ENCODE data around the gene SNX27.

The SNX27 gene

DNA sequence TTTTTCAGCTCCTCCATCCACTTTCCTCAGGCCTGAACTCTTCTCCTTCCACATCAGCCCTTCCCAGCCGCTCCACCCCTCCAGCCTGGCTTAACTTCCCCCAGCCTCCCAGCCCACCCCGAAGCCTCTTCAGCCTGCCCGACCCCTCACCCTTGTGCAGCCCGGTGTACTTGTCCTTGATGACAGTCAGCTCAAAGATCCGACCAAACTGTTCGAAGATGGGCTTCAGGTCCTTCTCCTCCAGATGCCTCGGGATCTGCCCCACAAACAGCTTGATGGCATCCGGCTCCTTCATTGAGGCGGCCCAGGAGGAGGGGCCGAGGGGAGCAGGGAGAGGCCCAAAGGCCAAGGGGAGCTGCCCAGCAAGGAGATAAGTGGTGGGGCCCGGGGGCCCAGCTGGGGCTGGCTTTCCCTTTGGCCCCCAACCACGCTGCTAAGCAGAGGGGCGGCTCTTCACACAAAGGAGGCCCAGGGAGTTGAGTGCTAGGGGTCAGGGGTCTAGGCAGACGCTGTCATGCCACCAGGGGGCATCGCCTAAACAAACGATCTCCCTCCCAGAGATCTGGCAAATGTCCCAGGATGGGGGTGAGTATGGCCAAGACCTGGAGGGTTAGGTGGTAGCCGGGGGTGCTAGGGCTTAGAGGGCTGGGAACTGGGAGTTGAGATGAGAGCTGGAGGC, 104.0 kb downstream of the SNX27 start:
- TF ChIP-seq, protein P1, sequence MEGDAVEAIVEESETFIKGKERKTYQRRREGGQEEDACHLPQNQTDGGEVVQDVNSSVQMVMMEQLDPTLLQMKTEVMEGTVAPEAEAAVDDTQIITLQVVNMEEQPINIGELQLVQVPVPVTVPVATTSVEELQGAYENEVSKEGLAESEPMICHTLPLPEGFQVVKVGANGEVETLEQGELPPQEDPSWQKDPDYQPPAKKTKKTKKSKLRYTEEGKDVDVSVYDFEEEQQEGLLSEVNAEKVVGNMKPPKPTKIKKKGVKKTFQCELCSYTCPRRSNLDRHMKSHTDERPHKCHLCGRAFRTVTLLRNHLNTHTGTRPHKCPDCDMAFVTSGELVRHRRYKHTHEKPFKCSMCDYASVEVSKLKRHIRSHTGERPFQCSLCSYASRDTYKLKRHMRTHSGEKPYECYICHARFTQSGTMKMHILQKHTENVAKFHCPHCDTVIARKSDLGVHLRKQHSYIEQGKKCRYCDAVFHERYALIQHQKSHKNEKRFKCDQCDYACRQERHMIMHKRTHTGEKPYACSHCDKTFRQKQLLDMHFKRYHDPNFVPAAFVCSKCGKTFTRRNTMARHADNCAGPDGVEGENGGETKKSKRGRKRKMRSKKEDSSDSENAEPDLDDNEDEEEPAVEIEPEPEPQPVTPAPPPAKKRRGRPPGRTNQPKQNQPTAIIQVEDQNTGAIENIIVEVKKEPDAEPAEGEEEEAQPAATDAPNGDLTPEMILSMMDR (IDR thresholded peaks at IDR 0.05) = no peak
- Histone ChIP-seq H3K9me3 (no peaks in the 10 kb centered on the region), H3K36me3 (no peaks in the 10 kb centered on the region), H3K4me1 (ENCODE audit: control insufficient read depth in 1 of 2, insufficient read depth in 1 of 2, low read depth in 1 of 2, low read length in 1 of 2) (peaks cover 6 to 8% of the 10 kb centered on the region in 2 experiments), H3K4me3 (ENCODE audit: low read depth in 1 of 2, low read length in 1 of 2) (no peak overlapping the region), H3K27ac (no peak overlapping the region), H3K27me3 (peaks cover 98% of the 10 kb centered on the region)

DNA sequence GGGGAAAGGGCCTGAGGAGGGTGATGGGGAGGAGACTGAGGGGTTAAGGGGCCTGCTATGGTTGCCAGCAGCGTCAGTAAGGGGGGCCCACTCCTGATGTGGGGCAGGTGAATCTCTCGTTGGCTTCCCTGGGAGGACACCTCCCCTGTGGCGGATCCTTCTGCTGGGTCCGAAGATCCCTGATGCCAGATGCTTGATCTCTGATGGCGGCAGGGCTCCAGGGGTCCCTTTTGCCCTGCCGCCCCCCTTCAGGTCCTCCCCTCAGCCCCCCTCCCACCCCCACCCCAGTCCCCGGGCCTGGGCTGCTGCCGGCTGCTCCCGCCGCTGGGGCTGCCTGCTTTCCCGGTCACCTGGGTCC, 104.5 kb downstream of the SNX27 start:
- TF ChIP-seq, protein P1 (IDR thresholded peaks at IDR 0.05) = no peak

DNA sequence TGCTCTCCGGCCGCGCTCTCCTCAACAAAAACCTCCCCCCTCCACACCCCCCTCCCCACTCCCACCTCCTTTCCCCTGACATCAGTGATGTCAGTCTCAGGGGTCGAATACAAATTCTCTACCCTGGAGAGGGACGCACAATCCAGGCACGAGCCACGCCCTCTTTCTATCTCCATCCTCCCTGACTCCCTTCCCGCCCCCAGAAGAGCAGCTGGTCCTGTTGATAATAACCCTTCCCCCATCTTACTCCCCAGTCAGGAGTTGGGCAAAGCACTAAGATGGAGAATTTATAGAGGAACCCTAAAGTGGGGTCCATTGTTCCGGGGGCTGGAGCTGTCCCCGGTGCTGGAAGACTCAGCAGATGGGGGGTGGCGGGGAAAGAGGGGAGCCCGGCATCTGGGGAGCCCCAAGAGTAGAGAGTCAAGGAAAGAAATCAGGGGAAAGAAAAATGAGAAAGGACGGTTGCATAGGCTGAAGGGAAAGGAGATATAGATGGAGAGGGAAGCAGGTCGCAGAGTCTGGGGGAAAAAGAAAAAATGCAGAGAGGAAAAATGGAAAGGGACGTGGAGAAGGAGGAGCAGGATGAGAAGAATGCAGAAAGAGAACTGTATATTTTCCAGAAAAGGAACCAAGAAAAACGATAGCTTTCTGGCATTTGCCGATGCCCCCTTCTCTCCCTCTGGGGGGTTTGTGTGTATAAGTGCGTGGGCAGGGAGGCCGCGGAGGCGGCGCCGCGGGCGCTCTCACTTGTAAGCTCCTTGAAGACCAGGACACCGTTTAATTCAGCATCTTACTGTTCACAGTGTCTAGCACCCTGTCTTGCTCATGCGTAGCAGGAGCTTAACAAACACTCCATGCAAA, 105.2 kb downstream of the SNX27 start, which contains the start of gene CELF3:
Gene CELF3, minus strand, starts transcription at position 33 of the 861 bp plus-strand sequence. CDS start 783 bp downstream, outside the sequence.
- Histone ChIP-seq H3K36me3 (no peaks in the 10 kb centered on the region), H3K27me3 (peaks cover 98% of the 10 kb centered on the region), H3K9me3 (no peaks in the 10 kb centered on the region), H3K27ac (no peak within 1 kb of the TSS), H3K4me3 (ENCODE audit: low read depth in 1 of 2, low read length in 1 of 2) (no peak within 1 kb of the TSS), H3K4me1 (ENCODE audit: control insufficient read depth in 1 of 2, insufficient read depth in 1 of 2, low read depth in 1 of 2, low read length in 1 of 2) (peaks cover 15 to 20% of the 10 kb centered on the region in 2 experiments)
- TF ChIP-seq, protein P1 (IDR thresholded peaks at IDR 0.05) = no peak

More for the DNA sequence above, 104.5 kb downstream of the SNX27 start:
- H3K4me3 ChIP-seq (ENCODE audit: low read depth in 1 of 2, low read length in 1 of 2) = no peak overlapping the region
- no peaks in the 10 kb centered on the region for H3K9me3 ChIP-seq
- peaks cover 9 to 14% of the 10 kb centered on the region in 2 experiments for H3K4me1 ChIP-seq (ENCODE audit: control insufficient read depth in 1 of 2, insufficient read depth in 1 of 2, low read depth in 1 of 2, low read length in 1 of 2)
- no peak overlapping the region for H3K27ac ChIP-seq
- no peaks in the 10 kb centered on the region for H3K36me3 ChIP-seq
- peaks cover 98% of the 10 kb centered on the region for H3K27me3 ChIP-seq

DNA sequence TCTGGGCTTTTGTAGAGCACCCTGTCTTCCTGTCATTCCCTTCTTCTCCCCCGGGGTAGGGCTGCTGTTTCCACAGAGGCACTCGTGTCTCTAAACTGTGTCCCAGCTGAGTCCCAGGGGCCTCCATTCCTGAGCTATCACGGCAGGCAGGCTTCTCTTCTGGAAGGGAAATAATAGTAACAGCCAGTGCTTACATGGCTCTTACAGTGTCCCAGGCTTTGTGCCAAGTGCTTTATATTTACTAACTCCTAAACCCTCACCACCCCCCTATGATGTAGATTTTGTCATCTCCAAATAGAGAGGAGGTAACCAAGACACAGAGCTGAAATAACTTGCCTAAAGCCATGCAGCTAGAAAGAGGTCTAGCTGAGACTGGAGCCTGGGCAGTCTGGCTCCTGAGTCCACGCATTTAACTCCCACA, 106.2 kb downstream of the SNX27 start:
- TF ChIP-seq, protein P1 (IDR thresholded peaks at IDR 0.05) = no peak
- Histone ChIP-seq H3K27me3 (peaks cover 100% of the 10 kb centered on the region), H3K36me3 (no peaks in the 10 kb centered on the region)

DNA sequence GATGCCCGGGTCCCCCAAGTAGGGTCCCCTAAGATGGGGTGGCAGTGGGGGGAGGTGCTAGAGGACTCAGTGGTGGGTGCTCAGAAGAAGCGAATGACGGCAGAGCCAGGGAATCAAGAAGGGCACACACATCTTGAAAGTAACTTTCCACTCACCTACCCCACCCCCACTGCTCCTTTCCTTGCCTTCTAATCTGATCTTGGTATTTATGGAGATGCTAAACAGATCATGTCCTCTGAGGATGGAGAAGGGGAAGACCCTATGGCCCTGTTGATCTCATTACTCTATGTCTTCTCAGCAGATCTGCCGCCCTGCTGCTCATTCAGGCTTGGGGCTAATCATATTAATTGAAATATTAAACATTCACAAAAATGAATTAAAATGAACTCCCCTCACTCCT, 106.8 kb downstream of the SNX27 start:
- H3K4me3 ChIP-seq (ENCODE audit: low read depth in 1 of 2, low read length in 1 of 2) = no peak overlapping the region
- peaks cover 100% of the 10 kb centered on the region for H3K27me3 ChIP-seq
- peaks cover 17 to 22% of the 10 kb centered on the region in 2 experiments for H3K4me1 ChIP-seq (ENCODE audit: control insufficient read depth in 1 of 2, insufficient read depth in 1 of 2, low read depth in 1 of 2, low read length in 1 of 2)
- H3K9me3 ChIP-seq = no peaks in the 10 kb centered on the region
- no peaks in the 10 kb centered on the region for H3K36me3 ChIP-seq
- TF ChIP-seq, protein P1 (IDR thresholded peaks at IDR 0.05) = no peak
- no peak overlapping the region for H3K27ac ChIP-seq

More for the DNA sequence above, 106.2 kb downstream of the SNX27 start:
- H3K9me3 ChIP-seq = no peaks in the 10 kb centered on the region
- peaks cover 17 to 22% of the 10 kb centered on the region in 2 experiments for H3K4me1 ChIP-seq (ENCODE audit: control insufficient read depth in 1 of 2, insufficient read depth in 1 of 2, low read depth in 1 of 2, low read length in 1 of 2)
- no peak overlapping the region for H3K27ac ChIP-seq
- no peak overlapping the region for H3K4me3 ChIP-seq (ENCODE audit: low read depth in 1 of 2, low read length in 1 of 2)

Measured in neutrophil (primary cell).